GM23338 (cell line): ENCODE results near the gene ACBD4. TPM values are rescaled to one million over a fixed set of nuclear protein-coding genes. Genes with fewer than 3 reads are reported as not detected.

Source experiments
- ATAC-seq: fragments of 200-7000 bp; cut with Tn5 transposase; 3 replicates; pipeline ENCODE4 v1.9.1; 2020
- DNase-seq: peaks from one replicate; pipeline ENCODE4 v3.0.0-alpha.2; 2015; ENCODE audit warnings: low spot score
- H2AFZ ChIP-seq: fragments of 200-600 bp; sonication (generic); 2 replicates; pipeline ENCODE4 v1.8.0; 2016; ENCODE audit warnings: antibody characterized with exemption, mild to moderate bottlenecking, moderate library complexity
- H3F3A ChIP-seq: fragments of 200-600 bp; sonication (generic); replicated peaks from 2 replicates; pipeline ENCODE4 v1.8.0; 2017; ENCODE audit warnings: antibody characterized with exemption, mixed run types, low read depth
- H3K27ac ChIP-seq: fragments of 200-600 bp; sonication (generic); 2 replicates; pipeline ENCODE4 v1.6.1; 2016; ENCODE audit warnings: low read depth
- H3K27me3 ChIP-seq: fragments of 200-600 bp; sonication (generic); 2 replicates; pipeline ENCODE4 v1.8.0; 2016; ENCODE audit warnings: mild to moderate bottlenecking, mixed run types, moderate library complexity; ENCODE audit not compliant: insufficient read depth
- H3K36me3 ChIP-seq: fragments of 200-600 bp; sonication (generic); 2 replicates; pipeline ENCODE4 v1.8.0; 2016; ENCODE audit warnings: mild to moderate bottlenecking; ENCODE audit not compliant: insufficient read depth
- H3K4me1 ChIP-seq: fragments of 200-600 bp; sonication (generic); 2 replicates; pipeline ENCODE4 v1.8.0; 2016; ENCODE audit warnings: mild to moderate bottlenecking, moderate library complexity; ENCODE audit not compliant: insufficient read depth
- H3K4me2 ChIP-seq: fragments of 200-600 bp; sonication (generic); 2 replicates; pipeline ENCODE4 v1.7.1; 2017; ENCODE audit warnings: mixed run types
- H3K4me3 ChIP-seq: fragments of 200-600 bp; sonication (generic); 2 replicates; pipeline ENCODE4 v1.6.1; 2016; ENCODE audit warnings: mixed run types
- H3K79me2 ChIP-seq: fragments of 200-600 bp; sonication (generic); replicated peaks from 2 replicates; pipeline ENCODE4 v1.8.0; 2017; ENCODE audit warnings: mild to moderate bottlenecking; ENCODE audit not compliant: insufficient read depth
- H3K9me2 ChIP-seq: fragments of 200-600 bp; sonication (generic); 2 replicates; pipeline ENCODE4 v1.8.0; 2017; ENCODE audit not compliant: insufficient read depth
- H4K20me1 ChIP-seq: fragments of 200-600 bp; sonication (generic); replicated peaks from 2 replicates; pipeline ENCODE4 v1.8.0; 2017; ENCODE audit warnings: mild to moderate bottlenecking; ENCODE audit not compliant: insufficient read depth
- H3K27ac Mint-ChIP-seq: 2 replicates; pipeline ENCODE4 v1.8.0; 2020; ENCODE audit warnings: inconsistent platforms, mild to moderate bottlenecking, moderate library complexity, mixed read lengths
- H3K27me3 Mint-ChIP-seq: 3 replicates; pipeline ENCODE4 v1.8.0; 2022; ENCODE audit warnings: low read depth, mild to moderate bottlenecking, moderate library complexity, mixed read lengths, inconsistent platforms; ENCODE audit not compliant: insufficient read depth, poor library complexity
- H3K36me3 Mint-ChIP-seq: 3 replicates; pipeline ENCODE4 v1.8.0; 2021; ENCODE audit warnings: low read depth, mild to moderate bottlenecking, inconsistent platforms, moderate library complexity, mixed read lengths
- H3K4me1 Mint-ChIP-seq: 3 replicates; pipeline ENCODE4 v1.8.0; 2020; ENCODE audit warnings: mild to moderate bottlenecking, inconsistent platforms, mixed read lengths
- H3K4me3 Mint-ChIP-seq: 3 replicates; pipeline ENCODE4 v1.8.0; 2021; ENCODE audit warnings: moderate library complexity, mild to moderate bottlenecking, inconsistent platforms, mixed read lengths
- H3K9me3 Mint-ChIP-seq: 3 replicates; pipeline ENCODE4 v1.8.0; 2020; ENCODE audit warnings: moderate library complexity, mild to moderate bottlenecking, inconsistent platforms, mixed read lengths
- CREB1 ChIP-seq: fragments of 250-450 bp; sonication (Bioruptor Pico); IDR thresholded peaks from 2 replicates; pipeline ENCODE4 v1.5.0; 2020; ENCODE audit warnings: low read depth, mild to moderate bottlenecking, moderate library complexity
- CTCF ChIP-seq, 2 experiments: fragments of 200-600 bp in 1 of 2; sonication (generic) in 1 of 2; conservative IDR thresholded peaks; 2 replicates each; pipeline versions ENCODE4 v1.5.1 to v1.6.1; 2016 to 2017; ENCODE audit warnings: antibody characterized with exemption in 2 of 2, low read depth in 2 of 2, mild to moderate bottlenecking in 2 of 2, moderate library complexity in 1 of 2
- ETS1 ChIP-seq: IDR thresholded peaks from 2 replicates; pipeline ENCODE4 v1.6.1; 2016; ENCODE audit warnings: antibody characterized with exemption
- EZH2 ChIP-seq: fragments of 200-600 bp; sonication (generic); IDR thresholded peaks from one replicate; pipeline ENCODE4 v1.8.0; 2017; ENCODE audit warnings: antibody characterized with exemption, mild to moderate bottlenecking, low read depth; ENCODE audit not compliant: unreplicated experiment
- EZH2phosphoT487 ChIP-seq: fragments of 200-600 bp; sonication (generic); IDR thresholded peaks from one replicate; pipeline ENCODE4 v1.8.1; 2018; ENCODE audit warnings: antibody characterized with exemption; ENCODE audit not compliant: unreplicated experiment
- JUNB ChIP-seq: IDR thresholded peaks from one replicate; pipeline ENCODE4 v1.6.1; 2016; ENCODE audit warnings: antibody characterized with exemption; ENCODE audit not compliant: unreplicated experiment
- NANOG ChIP-seq: IDR thresholded peaks from 2 replicates; pipeline ENCODE4 v1.6.1; 2016; ENCODE audit warnings: antibody characterized with exemption, borderline replicate concordance
- POLR2AphosphoS5 ChIP-seq: IDR thresholded peaks from 2 replicates; pipeline ENCODE4 v1.6.1; 2016; ENCODE audit warnings: antibody characterized with exemption, low read depth
- REST ChIP-seq: IDR thresholded peaks from one replicate; pipeline ENCODE4 v1.6.1; 2018; ENCODE audit warnings: antibody characterized with exemption; ENCODE audit not compliant: unreplicated experiment
- STAT1 ChIP-seq: IDR thresholded peaks from one replicate; pipeline ENCODE4 v1.6.1; 2016; ENCODE audit warnings: antibody characterized with exemption; ENCODE audit not compliant: unreplicated experiment
- ZNF114 ChIP-seq: fragments of 250-450 bp; sonication (Bioruptor Pico); IDR thresholded peaks from 2 replicates; pipeline ENCODE4 v1.5.0; 2020; ENCODE audit warnings: mild to moderate bottlenecking, moderate library complexity
- ZNF331 ChIP-seq: fragments of 250-450 bp; sonication (Bioruptor Pico); IDR thresholded peaks from 2 replicates; pipeline ENCODE4 v1.5.0; 2020; ENCODE audit warnings: low read depth, mild to moderate bottlenecking, moderate library complexity
- polyA plus RNA-seq: library from polyadenylated mRNA; unstranded; fragments of >200 nt; fragmentation: Nextera tagmentation; extraction: Ambion mirVana; gene quantifications from 2 replicates; pipeline ENCODE4 v1.2.1, GENCODE V29; 2016
- total RNA-seq: library from RNA; depleted of rRNA; stranded (reverse); fragments of >200 nt; shearing (Covaris generic); gene quantifications from 2 replicates; pipeline ENCODE4 v1.2.3, GENCODE V29; 2014
- TF ChIP-seq, protein P1 (sequence below): fragments of 250-450 bp; sonication (Bioruptor Pico); IDR thresholded peaks from 2 replicates; pipeline ENCODE4 v1.5.0; 2020; ENCODE audit warnings: mild to moderate bottlenecking, moderate library complexity

Gene ACBD4
- total and polyA plus RNA-seq, 2 experiments from 2014 or later, result 4.5 to 6.7 TPM

DNA sequence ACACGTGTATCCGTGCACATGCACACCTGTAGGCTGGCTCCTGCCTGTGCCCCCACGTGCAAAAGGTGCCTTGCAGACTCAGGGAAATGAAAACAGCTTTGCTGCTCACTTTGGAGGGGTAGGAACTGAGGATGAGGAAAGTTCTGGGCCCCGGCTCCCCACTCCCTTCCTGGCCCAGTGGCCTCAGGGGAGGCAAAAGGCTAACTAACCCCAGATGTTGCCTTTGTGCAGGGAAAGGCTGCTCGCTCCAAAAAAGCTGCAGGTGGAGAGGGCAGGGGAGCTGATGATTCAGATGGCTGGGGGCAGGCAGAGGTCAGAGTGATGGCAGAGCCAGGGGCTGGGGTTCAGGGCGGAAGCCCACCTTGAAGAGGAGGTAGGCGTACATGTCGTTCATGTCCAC, 15.5 kb upstream of the ACBD4 start:
- H3K36me3 Mint-ChIP-seq, result no peaks in the 10 kb centered on the region
- TF ChIP-seq POLR2AphosphoS5 (no peak), ZNF114 (CRISPR knock-in tag) (no peak), ETS1 (no peak), CREB1 (CRISPR knock-in tag) (no peak), EZH2phosphoT487 (no peak), JUNB (no peak), CTCF (conservative IDR thresholded peaks at IDR 0.05; ENCODE audit: low read depth in 2 of 2) (no peak), STAT1 (no peak), NANOG (no peak), ZNF331 (CRISPR knock-in tag) (no peak), EZH2 (no peak), REST (no peak)
- TF ChIP-seq, protein P1, sequence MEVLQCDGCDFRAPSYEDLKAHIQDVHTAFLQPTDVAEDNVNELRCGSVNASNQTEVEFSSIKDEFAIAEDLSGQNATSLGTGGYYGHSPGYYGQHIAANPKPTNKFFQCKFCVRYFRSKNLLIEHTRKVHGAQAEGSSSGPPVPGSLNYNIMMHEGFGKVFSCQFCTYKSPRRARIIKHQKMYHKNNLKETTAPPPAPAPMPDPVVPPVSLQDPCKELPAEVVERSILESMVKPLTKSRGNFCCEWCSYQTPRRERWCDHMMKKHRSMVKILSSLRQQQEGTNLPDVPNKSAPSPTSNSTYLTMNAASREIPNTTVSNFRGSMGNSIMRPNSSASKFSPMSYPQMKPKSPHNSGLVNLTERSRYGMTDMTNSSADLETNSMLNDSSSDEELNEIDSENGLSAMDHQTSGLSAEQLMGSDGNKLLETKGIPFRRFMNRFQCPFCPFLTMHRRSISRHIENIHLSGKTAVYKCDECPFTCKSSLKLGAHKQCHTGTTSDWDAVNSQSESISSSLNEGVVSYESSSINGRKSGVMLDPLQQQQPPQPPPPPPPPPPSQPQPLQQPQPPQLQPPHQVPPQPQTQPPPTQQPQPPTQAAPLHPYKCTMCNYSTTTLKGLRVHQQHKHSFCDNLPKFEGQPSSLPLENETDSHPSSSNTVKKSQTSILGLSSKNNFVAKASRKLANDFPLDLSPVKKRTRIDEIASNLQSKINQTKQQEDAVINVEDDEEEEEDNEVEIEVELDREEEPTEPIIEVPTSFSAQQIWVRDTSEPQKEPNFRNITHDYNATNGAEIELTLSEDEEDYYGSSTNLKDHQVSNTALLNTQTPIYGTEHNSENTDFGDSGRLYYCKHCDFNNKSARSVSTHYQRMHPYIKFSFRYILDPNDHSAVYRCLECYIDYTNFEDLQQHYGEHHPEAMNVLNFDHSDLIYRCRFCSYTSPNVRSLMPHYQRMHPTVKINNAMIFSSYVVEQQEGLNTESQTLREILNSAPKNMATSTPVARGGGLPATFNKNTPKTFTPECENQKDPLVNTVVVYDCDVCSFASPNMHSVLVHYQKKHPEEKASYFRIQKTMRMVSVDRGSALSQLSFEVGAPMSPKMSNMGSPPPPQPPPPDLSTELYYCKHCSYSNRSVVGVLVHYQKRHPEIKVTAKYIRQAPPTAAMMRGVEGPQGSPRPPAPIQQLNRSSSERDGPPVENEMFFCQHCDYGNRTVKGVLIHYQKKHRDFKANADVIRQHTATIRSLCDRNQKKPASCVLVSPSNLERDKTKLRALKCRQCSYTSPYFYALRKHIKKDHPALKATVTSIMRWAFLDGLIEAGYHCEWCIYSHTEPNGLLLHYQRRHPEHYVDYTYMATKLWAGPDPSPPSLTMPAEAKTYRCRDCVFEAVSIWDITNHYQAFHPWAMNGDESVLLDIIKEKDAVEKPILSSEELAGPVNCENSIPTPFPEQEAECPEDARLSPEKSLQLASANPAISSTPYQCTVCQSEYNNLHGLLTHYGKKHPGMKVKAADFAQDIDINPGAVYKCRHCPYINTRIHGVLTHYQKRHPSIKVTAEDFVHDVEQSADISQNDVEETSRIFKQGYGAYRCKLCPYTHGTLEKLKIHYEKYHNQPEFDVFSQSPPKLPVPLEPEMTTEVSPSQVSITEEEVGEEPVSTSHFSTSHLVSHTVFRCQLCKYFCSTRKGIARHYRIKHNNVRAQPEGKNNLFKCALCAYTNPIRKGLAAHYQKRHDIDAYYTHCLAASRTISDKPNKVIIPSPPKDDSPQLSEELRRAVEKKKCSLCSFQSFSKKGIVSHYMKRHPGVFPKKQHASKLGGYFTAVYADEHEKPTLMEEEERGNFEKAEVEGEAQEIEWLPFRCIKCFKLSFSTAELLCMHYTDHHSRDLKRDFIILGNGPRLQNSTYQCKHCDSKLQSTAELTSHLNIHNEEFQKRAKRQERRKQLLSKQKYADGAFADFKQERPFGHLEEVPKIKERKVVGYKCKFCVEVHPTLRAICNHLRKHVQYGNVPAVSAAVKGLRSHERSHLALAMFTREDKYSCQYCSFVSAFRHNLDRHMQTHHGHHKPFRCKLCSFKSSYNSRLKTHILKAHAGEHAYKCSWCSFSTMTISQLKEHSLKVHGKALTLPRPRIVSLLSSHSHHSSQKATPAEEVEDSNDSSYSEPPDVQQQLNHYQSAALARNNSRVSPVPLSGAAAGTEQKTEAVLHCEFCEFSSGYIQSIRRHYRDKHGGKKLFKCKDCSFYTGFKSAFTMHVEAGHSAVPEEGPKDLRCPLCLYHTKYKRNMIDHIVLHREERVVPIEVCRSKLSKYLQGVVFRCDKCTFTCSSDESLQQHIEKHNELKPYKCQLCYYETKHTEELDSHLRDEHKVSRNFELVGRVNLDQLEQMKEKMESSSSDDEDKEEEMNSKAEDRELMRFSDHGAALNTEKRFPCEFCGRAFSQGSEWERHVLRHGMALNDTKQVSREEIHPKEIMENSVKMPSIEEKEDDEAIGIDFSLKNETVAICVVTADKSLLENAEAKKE (CRISPR knock-in tag), result no peak
- H3K27me3 Mint-ChIP-seq, result peaks cover 7% of the 10 kb centered on the region
- no peak overlapping the region for H3K4me3 Mint-ChIP-seq
- H3K9me3 Mint-ChIP-seq, result no peaks in the 10 kb centered on the region
- no peak overlapping the region for H3K4me2 ChIP-seq
- peaks cover 4% of the 10 kb centered on the region; the same call in 1 of the 2 replicates for H3K4me1 ChIP-seq
- H3K4me3 ChIP-seq, result no peak overlapping the region
- H3K27ac Mint-ChIP-seq, result no peak overlapping the region
- H4K20me1 ChIP-seq, result no peaks in the 10 kb centered on the region
- H3K9me2 ChIP-seq, result no peaks in the 10 kb centered on the region
- peaks cover 15% of the 10 kb centered on the region for H3K4me1 Mint-ChIP-seq
- no peak for DNase-seq
- no peaks in the 10 kb centered on the region for H3K36me3 ChIP-seq
- H3K27ac ChIP-seq, result no peak overlapping the region
- H3K79me2 ChIP-seq, result 0 out of 2 replicates have a peak, but pooled peaks cover 2% of the 10 kb centered on the region
- no peaks in the 10 kb centered on the region for H3K27me3 ChIP-seq
- no peaks in the 10 kb centered on the region for H3F3A ChIP-seq
- no peak for ATAC-seq
- no peak overlapping the region for H2AFZ ChIP-seq
